ENCODE results near the gene UNC5C.

DNA sequence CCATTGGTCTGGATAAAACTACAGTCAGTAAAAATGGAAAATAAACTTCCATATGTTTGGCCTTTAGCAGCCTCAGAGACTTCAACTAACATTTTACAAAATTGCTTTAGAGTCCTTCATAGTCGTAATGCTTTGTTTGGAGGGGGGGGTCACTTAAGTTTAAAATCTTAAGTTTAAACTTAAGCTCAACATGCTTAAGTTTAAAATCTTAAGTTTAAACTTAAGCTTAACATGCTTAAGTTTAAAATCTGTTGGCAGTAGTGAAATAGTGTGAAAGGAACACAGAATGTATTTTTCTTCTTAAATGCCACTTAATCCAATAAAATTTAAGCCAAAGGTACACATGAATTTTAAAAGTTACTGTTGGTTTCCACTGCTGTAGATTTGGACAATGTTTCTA is 45.9 kb upstream of the UNC5C start:
- TF ChIP-seq POLR2A (IDR thresholded peaks at IDR 0.05; ENCODE audit: low read depth) (no peak), EP300 (IDR thresholded peaks at IDR 0.05) (no peak)
- TF ChIP-seq, protein P1, sequence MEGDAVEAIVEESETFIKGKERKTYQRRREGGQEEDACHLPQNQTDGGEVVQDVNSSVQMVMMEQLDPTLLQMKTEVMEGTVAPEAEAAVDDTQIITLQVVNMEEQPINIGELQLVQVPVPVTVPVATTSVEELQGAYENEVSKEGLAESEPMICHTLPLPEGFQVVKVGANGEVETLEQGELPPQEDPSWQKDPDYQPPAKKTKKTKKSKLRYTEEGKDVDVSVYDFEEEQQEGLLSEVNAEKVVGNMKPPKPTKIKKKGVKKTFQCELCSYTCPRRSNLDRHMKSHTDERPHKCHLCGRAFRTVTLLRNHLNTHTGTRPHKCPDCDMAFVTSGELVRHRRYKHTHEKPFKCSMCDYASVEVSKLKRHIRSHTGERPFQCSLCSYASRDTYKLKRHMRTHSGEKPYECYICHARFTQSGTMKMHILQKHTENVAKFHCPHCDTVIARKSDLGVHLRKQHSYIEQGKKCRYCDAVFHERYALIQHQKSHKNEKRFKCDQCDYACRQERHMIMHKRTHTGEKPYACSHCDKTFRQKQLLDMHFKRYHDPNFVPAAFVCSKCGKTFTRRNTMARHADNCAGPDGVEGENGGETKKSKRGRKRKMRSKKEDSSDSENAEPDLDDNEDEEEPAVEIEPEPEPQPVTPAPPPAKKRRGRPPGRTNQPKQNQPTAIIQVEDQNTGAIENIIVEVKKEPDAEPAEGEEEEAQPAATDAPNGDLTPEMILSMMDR (IDR thresholded peaks at IDR 0.05), result no peak
